ENCODE measurements around the gene SMARCD2.

The SMARCD2 gene

DNA sequence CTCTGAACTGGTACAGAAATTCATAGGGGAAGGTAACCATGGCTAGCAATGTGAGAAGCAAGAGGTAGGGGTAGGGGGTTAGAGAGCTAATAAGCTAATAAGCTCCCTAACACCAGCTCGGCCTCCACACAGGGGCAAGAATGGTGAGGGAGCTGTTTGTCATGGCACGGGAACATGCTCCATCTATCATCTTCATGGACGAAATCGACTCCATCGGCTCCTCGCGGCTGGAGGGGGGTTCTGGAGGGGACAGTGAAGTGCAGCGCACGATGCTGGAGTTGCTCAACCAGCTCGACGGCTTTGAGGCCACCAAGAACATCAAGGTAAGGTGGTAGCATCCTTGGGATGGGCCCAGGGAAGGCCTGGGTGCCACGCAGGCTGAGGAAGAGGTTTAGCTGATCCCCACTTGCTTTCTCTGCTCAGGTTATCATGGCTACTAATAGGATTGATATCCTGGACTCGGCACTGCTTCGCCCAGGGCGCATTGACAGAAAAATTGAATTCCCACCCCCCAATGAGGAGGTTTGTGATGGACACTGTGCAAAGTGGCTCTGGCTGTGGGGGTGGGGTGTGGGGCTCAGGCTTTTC is 11.5 kb downstream of the SMARCD2 start:
- no CpG with 5 or more reads among the region's 15 CpGs for WGBS (ENCODE audit: extremely low coverage, insufficient coverage, insufficient read length)
- no peak overlapping the region for H4K8ac ChIP-seq (ENCODE audit: low read depth, low read length)
- H3K36me3 ChIP-seq (ENCODE audit: control insufficient read depth in 1 of 2, insufficient read depth in 2 of 2, low read length in 2 of 2): peaks cover 60 to 66% of the 10 kb centered on the region in 2 experiments
- H4K12ac ChIP-seq (ENCODE audit: low read depth, low read length): no peak overlapping the region
- H3K4me3 ChIP-seq (ENCODE audit: low read depth, low read length): no peak overlapping the region
- no peak for DNase-seq
- H2AFZ ChIP-seq (ENCODE audit: insufficient read depth, low read length, poor library complexity): no peak overlapping the region
- H2AK5ac ChIP-seq (ENCODE audit: low read length): no peak overlapping the region
- no peak overlapping the region for H3K27ac ChIP-seq (ENCODE audit: low read depth, low read length)
- H3K4me2 ChIP-seq (ENCODE audit: low read length): no peak overlapping the region
- no peaks in the 10 kb centered on the region for H3K27me3 ChIP-seq (ENCODE audit: insufficient read depth, low read length)
- H3K4me1 ChIP-seq (ENCODE audit: control insufficient read depth in 1 of 2, insufficient read depth in 2 of 2, low read length in 2 of 2): peaks cover 2 to 17% of the 10 kb centered on the region in 2 experiments
- H2BK120ac ChIP-seq (ENCODE audit: insufficient read depth, low read length, poor library complexity): no peak overlapping the region
- H3K9me3 ChIP-seq (ENCODE audit: insufficient read depth, low read depth, low read length): no peaks in the 10 kb centered on the region
- peaks cover 13% of the 10 kb centered on the region for H3K79me2 ChIP-seq (ENCODE audit: control insufficient read depth, insufficient read depth, low read length, poor library complexity)
- no peak overlapping the region for H3K18ac ChIP-seq (ENCODE audit: low read length)
- H2BK5ac ChIP-seq (ENCODE audit: low read depth, low read length, poor library complexity): no peak overlapping the region
- H3K79me1 ChIP-seq (ENCODE audit: low read length): peaks cover 13% of the 10 kb centered on the region
- H3K14ac ChIP-seq (ENCODE audit: low read length): no peak overlapping the region
- no peak overlapping the region for H2BK12ac ChIP-seq (ENCODE audit: low read length)
- H3K23ac ChIP-seq (ENCODE audit: low read length): no peak overlapping the region
- H4K91ac ChIP-seq (ENCODE audit: low read depth, low read length): no peak overlapping the region
- H3K9ac ChIP-seq (ENCODE audit: low read length): no peak overlapping the region
- no peak overlapping the region for H3K4ac ChIP-seq (ENCODE audit: low read depth, low read length)

DNA sequence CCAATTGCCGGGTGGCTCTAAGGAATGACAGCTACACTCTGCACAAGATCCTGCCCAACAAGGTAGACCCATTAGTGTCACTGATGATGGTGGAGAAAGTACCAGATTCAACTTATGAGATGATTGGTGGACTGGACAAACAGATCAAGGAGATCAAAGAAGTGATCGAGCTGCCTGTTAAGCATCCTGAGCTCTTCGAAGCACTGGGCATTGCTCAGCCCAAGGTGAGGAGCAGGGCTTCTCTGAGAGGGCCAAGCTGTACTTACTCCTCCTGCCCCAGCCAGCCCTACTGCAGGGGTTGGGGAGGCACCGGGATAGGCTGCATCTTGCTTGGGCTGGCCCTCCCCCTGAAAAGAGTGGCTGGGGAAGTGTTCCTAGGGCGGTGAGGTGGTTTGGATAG is 12.2 kb downstream of the SMARCD2 start:
- H3K9ac ChIP-seq (ENCODE audit: low read length): no peak overlapping the region
- no peaks in the 10 kb centered on the region for H3K27me3 ChIP-seq (ENCODE audit: insufficient read depth, low read length)
- WGBS (ENCODE audit: extremely low coverage, insufficient coverage, insufficient read length): no CpG with 5 or more reads among the region's 5 CpGs

DNA sequence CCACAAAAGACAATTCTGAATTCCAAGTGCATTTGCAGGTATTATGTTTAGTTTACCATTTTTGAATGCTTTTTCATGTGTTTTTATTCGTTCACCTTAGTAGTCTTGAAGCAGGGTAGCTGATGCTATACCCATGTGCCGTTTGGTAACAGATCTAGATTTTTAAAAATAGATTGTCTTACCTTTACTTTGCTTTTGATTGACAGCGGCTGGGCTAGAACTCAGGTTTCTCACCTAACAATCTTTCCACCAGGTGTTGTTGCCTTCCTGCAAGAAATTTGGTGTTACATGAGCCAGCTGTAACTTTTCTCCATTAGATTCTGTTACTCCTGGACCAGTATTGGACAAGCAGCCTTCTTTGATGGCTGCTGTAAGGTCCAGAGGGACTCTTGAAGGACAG is 13.5 kb downstream of the SMARCD2 start:
- H2BK12ac ChIP-seq (ENCODE audit: low read length): no peak overlapping the region
- no peak overlapping the region for H3K4ac ChIP-seq (ENCODE audit: low read depth, low read length)
- H3K9me3 ChIP-seq (ENCODE audit: insufficient read depth, low read depth, low read length): no peaks in the 10 kb centered on the region
- no peak overlapping the region for H3K18ac ChIP-seq (ENCODE audit: low read length)
- no peak overlapping the region for H3K27ac ChIP-seq (ENCODE audit: low read depth, low read length)
- WGBS (ENCODE audit: extremely low coverage, insufficient coverage, insufficient read length): no CpG with 5 or more reads among the region's 3 CpGs
- H3K79me2 ChIP-seq (ENCODE audit: control insufficient read depth, insufficient read depth, low read length, poor library complexity): peaks cover 13% of the 10 kb centered on the region
- H2AK5ac ChIP-seq (ENCODE audit: low read length): no peak overlapping the region
- peaks cover 0 to 11% of the 10 kb centered on the region in 2 experiments for H3K4me1 ChIP-seq (ENCODE audit: control insufficient read depth in 1 of 2, insufficient read depth in 2 of 2, low read length in 2 of 2)
- H3K4me2 ChIP-seq (ENCODE audit: low read length): no peak overlapping the region
- H3K36me3 ChIP-seq (ENCODE audit: control insufficient read depth in 1 of 2, insufficient read depth in 2 of 2, low read length in 2 of 2): peaks cover 60 to 70% of the 10 kb centered on the region in 2 experiments
- H3K23ac ChIP-seq (ENCODE audit: low read length): no peak overlapping the region
- H3K14ac ChIP-seq (ENCODE audit: low read length): no peak overlapping the region
- no peak overlapping the region for H4K8ac ChIP-seq (ENCODE audit: low read depth, low read length)
- DNase-seq: no peak
- peaks cover 13% of the 10 kb centered on the region for H3K79me1 ChIP-seq (ENCODE audit: low read length)
- H3K4me3 ChIP-seq (ENCODE audit: low read depth, low read length): no peak overlapping the region
- no peak overlapping the region for H4K12ac ChIP-seq (ENCODE audit: low read depth, low read length)
- no peak overlapping the region for H2BK120ac ChIP-seq (ENCODE audit: insufficient read depth, low read length, poor library complexity)
- no peaks in the 10 kb centered on the region for H3K27me3 ChIP-seq (ENCODE audit: insufficient read depth, low read length)
- no peak overlapping the region for H2AFZ ChIP-seq (ENCODE audit: insufficient read depth, low read length, poor library complexity)
- H4K91ac ChIP-seq (ENCODE audit: low read depth, low read length): no peak overlapping the region
- H3K9ac ChIP-seq (ENCODE audit: low read length): no peak overlapping the region
- H2BK5ac ChIP-seq (ENCODE audit: low read depth, low read length, poor library complexity): no peak overlapping the region

More for the DNA sequence above, 12.2 kb downstream of the SMARCD2 start:
- Histone ChIP-seq H3K79me1 (ENCODE audit: low read length) (peaks cover 13% of the 10 kb centered on the region), H3K4ac (ENCODE audit: low read depth, low read length) (no peak overlapping the region), H4K12ac (ENCODE audit: low read depth, low read length) (no peak overlapping the region), H4K8ac (ENCODE audit: low read depth, low read length) (no peak overlapping the region), H2BK12ac (ENCODE audit: low read length) (no peak overlapping the region), H3K27ac (ENCODE audit: low read depth, low read length) (no peak overlapping the region), H3K23ac (ENCODE audit: low read length) (no peak overlapping the region), H3K4me2 (ENCODE audit: low read length) (no peak overlapping the region), H2BK5ac (ENCODE audit: low read depth, low read length, poor library complexity) (no peak overlapping the region), H2BK120ac (ENCODE audit: insufficient read depth, low read length, poor library complexity) (no peak overlapping the region), H3K36me3 (ENCODE audit: control insufficient read depth in 1 of 2, insufficient read depth in 2 of 2, low read length in 2 of 2) (peaks cover 60 to 65% of the 10 kb centered on the region in 2 experiments), H3K9me3 (ENCODE audit: insufficient read depth, low read depth, low read length) (no peaks in the 10 kb centered on the region), H3K4me1 (ENCODE audit: control insufficient read depth in 1 of 2, insufficient read depth in 2 of 2, low read length in 2 of 2) (peaks cover under 1 to 20% of the 10 kb centered on the region in 2 experiments), H3K14ac (ENCODE audit: low read length) (no peak overlapping the region), H3K79me2 (ENCODE audit: control insufficient read depth, insufficient read depth, low read length, poor library complexity) (peaks cover 13% of the 10 kb centered on the region), H2AK5ac (ENCODE audit: low read length) (no peak overlapping the region), H2AFZ (ENCODE audit: insufficient read depth, low read length, poor library complexity) (no peak overlapping the region), H3K18ac (ENCODE audit: low read length) (no peak overlapping the region), H4K91ac (ENCODE audit: low read depth, low read length) (no peak overlapping the region), H3K4me3 (ENCODE audit: low read depth, low read length) (no peak overlapping the region)
- no peak for DNase-seq

DNA sequence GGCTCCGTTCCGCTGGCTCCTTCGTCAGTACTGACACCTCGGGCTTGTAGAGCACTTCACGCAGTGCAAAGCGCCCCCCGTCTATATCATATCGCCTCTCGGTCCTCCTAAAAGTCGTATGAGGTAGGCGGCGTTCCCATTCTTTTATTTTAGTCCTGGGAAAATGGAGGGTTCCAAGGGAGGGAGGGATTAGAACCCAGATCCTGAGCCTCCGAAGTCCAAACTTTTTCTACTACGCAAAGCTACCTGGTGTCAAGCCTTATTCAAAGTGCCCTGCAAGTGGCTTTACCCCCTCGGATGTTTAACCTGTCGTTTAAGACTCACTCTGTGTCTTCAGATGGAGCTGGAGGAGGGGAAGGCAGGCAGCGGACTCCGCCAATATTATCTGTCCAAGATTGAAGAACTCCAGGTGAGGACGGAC is 14.7 kb downstream of the SMARCD2 start:
- H3K14ac ChIP-seq (ENCODE audit: low read length): peak overlapping the region; percentile 84
- H3K79me1 ChIP-seq (ENCODE audit: low read length): peaks cover 13% of the 10 kb centered on the region
- H2BK120ac ChIP-seq (ENCODE audit: insufficient read depth, low read length, poor library complexity): peak overlapping the region; percentile 60
- WGBS (ENCODE audit: extremely low coverage, insufficient coverage, insufficient read length): no CpG with 5 or more reads among the region's 19 CpGs
- peak overlapping the region; percentile 88 for H4K12ac ChIP-seq (ENCODE audit: low read depth, low read length)
- H3K18ac ChIP-seq (ENCODE audit: low read length): peak overlapping the region; percentile 83
- no peaks in the 10 kb centered on the region for H3K27me3 ChIP-seq (ENCODE audit: insufficient read depth, low read length)
- peak overlapping the region; percentile 74 for H4K91ac ChIP-seq (ENCODE audit: low read depth, low read length)
- H3K36me3 ChIP-seq (ENCODE audit: control insufficient read depth in 1 of 2, insufficient read depth in 2 of 2, low read length in 2 of 2): peaks cover 54 to 68% of the 10 kb centered on the region in 2 experiments
- H3K4me2 ChIP-seq (ENCODE audit: low read length): peak overlapping the region; percentile 88
- H2BK12ac ChIP-seq (ENCODE audit: low read length): no peak overlapping the region
- peaks cover 13% of the 10 kb centered on the region for H3K79me2 ChIP-seq (ENCODE audit: control insufficient read depth, insufficient read depth, low read length, poor library complexity)
- H3K27ac ChIP-seq (ENCODE audit: low read depth, low read length): peak overlapping the region; percentile 88
- peaks cover 0 to 11% of the 10 kb centered on the region in 2 experiments for H3K4me1 ChIP-seq (ENCODE audit: control insufficient read depth in 1 of 2, insufficient read depth in 2 of 2, low read length in 2 of 2)
- H2AFZ ChIP-seq (ENCODE audit: insufficient read depth, low read length, poor library complexity): peak overlapping the region; percentile 76
- peak overlapping the region; percentile 89 for H4K8ac ChIP-seq (ENCODE audit: low read depth, low read length)
- DNase-seq: no peak
- H3K9me3 ChIP-seq (ENCODE audit: insufficient read depth, low read depth, low read length): no peaks in the 10 kb centered on the region
- H2BK5ac ChIP-seq (ENCODE audit: low read depth, low read length, poor library complexity): peak overlapping the region; percentile 29
- H3K4me3 ChIP-seq (ENCODE audit: low read depth, low read length): peak overlapping the region; percentile 92
- H2AK5ac ChIP-seq (ENCODE audit: low read length): no peak overlapping the region
- H3K9ac ChIP-seq (ENCODE audit: low read length): peak overlapping the region; percentile 93
- H3K4ac ChIP-seq (ENCODE audit: low read depth, low read length): peak overlapping the region; percentile 71
- no peak overlapping the region for H3K23ac ChIP-seq (ENCODE audit: low read length)
